ENCODE results near the gene SLC40A1.

DNA sequence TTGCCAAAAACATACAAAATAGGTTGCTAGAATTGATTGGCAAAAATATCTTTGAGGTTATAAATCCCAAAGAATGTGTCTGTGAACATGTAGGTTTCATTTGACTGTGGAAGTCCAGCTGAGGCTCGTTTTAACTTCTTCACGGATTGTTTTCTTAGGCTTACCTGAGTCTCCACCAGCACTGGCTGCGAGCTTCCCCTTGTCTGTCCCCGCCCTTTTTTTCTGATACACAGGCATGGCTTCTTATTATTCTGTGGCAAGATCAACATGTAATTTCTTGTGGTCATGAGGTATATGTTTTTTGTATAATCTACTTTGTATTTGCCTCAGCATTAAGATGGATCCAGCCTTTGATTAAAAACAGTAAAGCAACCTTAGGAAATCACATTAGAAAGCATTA lies 7.2 kb upstream of the SLC40A1 start:
- TF ChIP-seq CTCF (conservative IDR thresholded peaks at IDR 0.05; ENCODE audit: low read depth, low read length) (no peak), EZH2 (IDR thresholded peaks at IDR 0.05; ENCODE audit: low read length, unreplicated experiment) (no peak), EZH2phosphoT487 (IDR thresholded peaks at IDR 0.05; ENCODE audit: borderline replicate concordance, low read length) (no peak)

Data from PC-3 (cell line).